Stimulated activated CD4-positive, alpha-beta T cell treated with anti-CD3 and anti-CD28 coated beads, Interleukin-2, amount 100 ng/mL, for 24 hours (primary cell): Measurements from ENCODE around the gene EPHA2.
"Not testable (repeated sequence)": the region's sequence is repeated elsewhere in the genome, so short reads cannot be mapped to it uniquely, and the experiment has no call there.

Experiments
- DNase-seq, 2 donors: peaks; one replicate each; pipeline ENCODE4 v3.0.0-alpha.2; 2020

EPHA2 gene

DNA sequence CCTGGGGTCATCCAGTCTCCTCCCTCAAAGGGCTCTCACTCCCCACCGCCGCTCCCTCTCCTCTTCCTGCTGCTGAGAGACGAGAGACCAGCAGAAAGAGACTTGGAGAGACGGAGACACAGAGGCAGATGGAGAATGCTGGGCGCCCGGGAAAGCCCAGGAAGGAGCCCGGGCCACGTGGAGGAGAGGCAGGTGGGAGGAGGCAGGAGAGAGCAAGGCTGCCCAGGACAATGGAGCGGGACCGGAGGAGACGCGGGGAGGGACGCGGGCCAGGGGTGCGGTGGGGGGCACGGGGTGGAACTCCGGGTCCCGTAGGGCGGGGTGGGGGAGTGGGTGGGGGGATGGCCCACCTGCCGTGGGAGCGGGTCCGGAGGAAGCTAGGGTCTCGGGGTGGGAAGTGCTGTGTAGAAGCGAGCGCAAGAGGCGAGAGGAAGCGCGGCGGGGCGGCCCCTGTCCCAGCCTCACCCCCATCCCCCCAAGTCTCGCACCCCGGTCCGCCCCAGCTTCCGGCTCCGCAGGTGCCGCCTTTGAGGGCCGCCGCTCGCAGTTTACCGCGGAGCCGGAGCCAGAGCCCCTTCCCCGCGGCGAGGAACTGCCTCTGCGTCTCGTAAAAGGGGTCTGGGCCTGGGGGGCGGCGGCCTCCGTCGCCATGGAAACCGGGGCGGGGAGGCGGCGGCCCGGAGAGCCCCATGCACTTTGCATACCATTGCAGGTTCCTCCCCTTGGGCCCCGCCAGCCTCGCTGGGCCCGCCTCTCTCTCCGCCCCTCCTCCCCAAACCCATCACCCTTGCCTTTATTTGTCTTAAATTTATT is 11.7 kb upstream of the EPHA2 start:
- peak; percentile 67 to 71 for DNase-seq

GRCh38 chr1:16166117-16166516 is 10.2 kb upstream of the EPHA2 start:
- DNase-seq, result no peak

DNA sequence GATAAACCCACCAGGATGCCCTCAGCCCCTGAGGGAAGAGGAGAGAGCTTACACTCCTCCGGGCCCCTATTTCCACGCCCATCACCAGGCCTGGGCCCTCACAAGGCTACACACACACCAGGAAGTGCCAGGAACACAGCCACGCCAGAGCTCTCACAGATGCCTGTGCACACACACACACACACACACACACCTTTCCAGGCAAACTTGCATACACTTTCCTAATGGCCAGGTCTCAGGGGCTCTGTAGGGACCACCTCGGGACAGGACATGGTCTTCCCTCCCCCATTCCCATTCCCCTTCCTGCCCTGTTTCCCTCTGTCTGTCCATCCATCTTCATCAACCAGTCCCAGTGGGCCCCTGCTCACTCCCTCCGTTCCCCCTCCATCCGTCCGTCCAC is 9.7 kb upstream of the EPHA2 start:
- no peak for DNase-seq

DNA sequence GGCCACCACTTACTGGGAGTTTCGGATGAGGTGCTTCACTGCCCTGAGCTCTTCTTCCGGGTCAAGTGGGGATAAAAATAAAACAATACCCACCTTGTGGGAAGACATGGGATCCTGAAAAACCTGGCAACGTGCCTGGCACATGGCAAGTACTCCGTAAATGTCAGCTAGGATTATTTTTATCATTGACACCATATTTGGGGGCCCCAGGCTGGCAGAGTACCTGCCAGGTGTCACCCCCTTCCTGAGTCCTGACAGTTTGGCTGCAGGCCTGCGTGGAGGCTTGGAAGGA is 9.2 kb upstream of the EPHA2 start:
- no peak for DNase-seq

DNA sequence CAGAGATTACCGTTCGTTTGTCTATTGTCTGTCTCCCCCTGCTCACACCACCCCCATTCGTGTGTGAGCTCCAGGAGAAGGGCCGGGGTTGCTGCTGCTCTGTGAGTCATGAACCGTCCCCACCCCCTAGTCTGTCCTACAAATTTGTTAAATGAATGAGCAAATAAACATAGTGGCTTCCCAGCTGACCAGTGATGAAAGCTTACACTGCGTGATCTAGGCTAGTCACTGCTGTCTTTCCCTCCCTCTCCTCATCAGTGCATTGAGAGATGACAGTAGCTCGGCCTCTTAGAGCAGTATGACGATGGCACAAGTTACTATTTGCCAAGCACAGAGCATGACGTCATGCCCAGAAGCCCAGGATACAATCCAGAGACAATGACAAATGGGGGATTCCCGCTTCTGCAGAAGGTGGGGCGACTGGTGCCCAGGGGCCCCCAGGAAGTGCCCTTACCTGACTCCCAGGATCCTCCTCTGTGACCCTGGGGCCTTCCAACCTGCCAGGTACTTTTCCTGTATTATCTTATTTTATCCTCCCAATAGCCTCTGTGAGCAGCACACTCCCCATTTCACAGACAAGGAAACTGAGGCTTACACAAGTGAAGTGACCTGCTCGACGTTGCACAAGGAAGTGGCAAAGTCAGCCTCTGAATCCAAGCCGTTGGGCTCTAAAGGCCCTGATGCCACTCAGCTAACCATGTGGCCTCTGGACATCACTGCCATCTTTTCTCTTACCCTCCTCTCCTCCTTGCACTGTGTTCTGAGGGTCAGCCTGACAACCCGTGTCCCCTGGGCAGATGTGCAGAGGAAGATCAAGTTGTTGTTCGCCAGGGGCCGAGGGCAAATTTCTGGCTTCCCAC is 8.6 kb upstream of the EPHA2 start:
- peak in 1 of 2 donors; percentile 22 for DNase-seq

DNA sequence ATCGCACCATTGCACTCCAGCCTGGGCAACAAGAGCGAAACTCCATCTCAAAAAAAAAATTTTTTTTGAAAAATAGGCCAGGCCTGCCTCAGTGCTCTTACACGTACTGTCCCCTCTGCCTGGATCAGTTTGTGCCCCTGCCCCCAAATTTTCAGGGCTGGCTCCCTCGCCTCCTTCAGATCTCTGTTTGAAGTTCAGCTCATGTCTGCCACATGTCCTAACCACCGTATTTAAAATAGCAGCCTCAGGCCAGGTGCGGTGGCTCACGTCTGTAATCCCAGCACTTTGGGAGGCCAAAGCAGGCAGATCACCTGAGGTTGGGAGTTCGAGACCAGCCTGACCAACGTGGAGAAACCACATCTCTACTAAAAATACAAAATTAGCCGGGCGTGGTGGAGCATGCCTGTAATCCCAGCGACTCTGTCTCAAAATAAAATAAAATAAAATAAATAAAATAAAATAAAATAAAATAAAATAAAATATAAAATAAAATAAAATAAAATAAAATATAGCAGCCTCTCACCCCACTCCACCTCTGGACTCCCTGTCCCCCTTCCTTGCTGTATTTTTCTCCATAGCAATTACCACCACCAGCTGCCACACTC is 7.8 kb upstream of the EPHA2 start:
- DNase-seq, result not testable (repeated sequence)

- peak; percentile 54 to 73 for DNase-seq
Measured at GRCh38 chr1:16162163-16162822, 6.4 kb upstream of the EPHA2 start.

DNA sequence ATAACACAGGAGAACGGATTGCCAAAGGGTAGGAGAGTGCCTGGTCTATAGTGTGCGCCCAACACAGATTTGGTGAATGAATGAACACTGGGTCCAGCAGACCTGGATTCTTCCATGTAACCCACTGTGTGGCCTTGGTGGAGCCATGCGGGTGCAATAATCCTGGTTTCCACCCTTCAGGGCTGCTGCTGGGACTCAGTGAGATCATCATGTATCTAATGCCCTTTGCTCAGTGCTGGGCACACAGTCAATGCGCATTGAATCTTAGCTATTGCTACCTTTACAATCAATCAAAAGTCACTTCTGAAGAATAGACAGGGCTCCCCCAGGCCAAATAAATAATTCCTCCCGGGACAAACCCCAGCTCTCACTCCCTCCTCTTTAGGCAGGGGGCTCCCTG is 5.8 kb upstream of the EPHA2 start:
- DNase-seq, result no peak

DNA sequence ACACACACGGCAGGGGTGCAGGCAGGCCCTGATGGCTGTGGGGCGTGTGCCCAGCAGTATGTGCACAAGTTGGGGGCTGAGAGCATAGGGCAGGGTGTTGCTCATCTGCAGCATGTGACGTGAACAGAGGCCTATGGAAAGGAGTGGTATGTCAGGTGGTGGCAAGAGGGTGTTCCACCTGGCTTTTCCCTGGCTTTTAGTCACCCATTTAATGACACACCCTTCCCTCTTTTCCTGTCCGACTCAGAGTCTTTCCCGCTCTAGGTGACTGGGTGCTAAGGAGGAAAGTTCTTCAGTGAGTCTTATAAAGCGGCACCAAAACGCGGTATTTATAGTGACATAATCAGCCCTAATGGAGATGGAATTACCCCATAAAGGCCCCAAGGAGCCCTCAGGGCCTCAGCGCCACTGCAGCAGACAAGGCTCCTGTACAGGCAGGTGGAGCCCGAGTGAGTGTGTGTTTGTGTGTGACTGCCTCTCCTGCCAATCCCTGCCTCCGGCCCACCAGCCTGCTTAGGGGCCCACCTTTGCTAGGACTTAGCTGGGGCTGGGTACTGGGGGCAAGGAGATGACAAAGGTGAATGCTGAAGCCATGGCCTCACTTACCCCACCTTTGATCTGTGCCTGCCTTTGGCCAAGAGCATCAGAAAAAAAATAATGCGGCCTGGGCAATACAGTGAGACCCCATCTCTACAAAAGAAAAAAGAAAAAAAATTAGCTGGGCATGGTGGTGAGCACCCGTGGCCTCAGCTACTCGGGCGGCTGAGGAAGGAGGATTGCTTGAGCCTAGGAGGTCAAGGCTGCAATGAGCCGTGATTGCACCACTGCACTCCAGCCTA is 3.3 kb upstream of the EPHA2 start:
- DNase-seq, result no peak

DNA sequence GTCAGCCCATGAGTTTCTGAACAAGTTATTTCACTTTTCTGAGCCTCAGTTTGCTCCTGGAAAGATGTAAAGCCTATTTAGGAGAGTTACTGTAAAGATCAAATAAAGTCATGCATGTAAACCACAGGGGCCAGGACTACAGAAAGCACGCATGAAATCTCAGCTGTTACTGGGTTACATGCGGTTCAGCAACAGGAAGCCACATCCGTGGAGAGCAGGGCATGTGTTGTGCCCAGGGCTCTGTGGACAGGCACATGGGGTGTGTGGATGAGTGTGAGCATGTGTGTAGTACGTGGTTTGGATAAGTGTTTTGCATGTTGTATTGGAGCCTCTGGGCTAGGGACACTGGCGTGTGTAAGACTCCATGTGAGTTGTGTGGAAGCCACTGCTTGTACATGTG is 2.2 kb upstream of the EPHA2 start:
- no peak for DNase-seq

DNA sequence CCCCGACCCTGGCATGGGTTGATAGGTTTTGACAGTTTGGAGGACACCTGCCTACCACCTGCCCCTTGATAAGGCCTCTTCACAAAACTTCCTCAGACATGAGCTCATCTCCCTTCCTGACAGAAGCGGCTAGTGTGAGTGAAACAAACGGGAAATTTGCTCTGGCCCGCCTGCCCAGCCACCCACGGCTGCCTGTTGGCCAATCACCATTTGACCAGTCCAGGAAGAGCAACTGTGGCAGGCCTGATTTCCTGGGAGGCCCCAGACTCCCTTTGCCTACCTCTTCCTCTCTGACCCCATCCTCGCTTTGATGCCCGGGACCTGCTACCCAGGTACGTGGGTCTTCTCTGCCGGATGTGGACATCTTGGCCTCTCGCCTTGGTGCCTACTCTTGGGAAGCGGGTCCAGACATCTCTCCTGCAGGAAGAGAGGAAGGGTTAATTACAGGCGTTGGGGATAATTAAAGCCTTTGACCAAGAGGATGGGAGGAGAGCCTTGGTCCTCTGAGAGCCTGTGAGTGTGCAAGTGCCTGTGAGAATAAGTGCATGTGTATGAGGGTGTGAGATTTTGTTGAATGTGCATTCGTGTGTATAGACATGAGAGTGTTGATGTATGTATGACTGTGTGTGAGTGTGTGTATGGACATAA is 1.1 kb upstream of the EPHA2 start:
- no peak for DNase-seq

GRCh38 chr1:16153999-16154673 is 1.7 kb downstream of the EPHA2 start:
- no peak for DNase-seq

DNA sequence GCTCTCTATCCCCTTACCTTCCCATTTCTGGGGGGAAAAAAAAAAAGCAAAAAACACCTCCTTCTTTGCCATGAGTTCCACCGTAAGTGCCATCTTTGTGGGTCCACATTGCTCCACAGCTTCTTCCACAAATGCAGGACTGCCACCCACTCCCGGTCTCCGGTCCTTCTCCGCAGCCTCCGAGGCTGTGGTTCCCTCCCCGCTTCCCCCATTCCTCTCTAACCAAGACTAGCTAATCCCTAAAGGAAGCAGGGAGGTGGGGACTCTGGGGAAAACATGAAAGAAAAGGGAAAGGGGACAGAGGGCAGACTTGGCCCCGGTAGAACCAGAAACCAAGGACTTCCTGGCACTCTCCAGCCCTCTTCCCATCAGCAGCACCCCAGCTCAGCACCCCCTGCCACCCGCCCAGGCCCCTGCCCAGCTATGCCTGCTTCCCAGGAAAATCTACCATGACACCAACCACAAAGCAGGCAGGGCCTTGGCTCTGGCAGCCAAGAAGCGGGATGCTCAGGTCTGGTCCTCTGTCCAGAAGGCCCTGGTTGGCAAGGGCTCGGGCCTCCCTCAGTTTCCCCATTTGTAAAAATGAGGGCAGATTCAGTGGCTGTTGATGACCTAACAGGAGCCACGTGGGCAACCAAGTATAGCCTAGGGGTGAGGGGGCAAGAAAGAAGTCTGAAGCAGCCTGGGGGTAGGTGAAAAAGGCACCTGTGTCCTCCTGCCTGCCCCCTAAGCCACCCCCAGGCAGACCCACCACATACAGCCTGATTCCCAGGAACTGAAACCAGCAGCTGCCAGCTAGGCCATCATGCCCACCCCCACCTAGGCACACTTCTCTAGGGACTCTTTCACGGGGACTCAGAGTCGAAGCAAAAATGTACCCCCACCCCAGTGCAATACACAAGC is 2.5 kb downstream of the EPHA2 start:
- no peak for DNase-seq

DNA sequence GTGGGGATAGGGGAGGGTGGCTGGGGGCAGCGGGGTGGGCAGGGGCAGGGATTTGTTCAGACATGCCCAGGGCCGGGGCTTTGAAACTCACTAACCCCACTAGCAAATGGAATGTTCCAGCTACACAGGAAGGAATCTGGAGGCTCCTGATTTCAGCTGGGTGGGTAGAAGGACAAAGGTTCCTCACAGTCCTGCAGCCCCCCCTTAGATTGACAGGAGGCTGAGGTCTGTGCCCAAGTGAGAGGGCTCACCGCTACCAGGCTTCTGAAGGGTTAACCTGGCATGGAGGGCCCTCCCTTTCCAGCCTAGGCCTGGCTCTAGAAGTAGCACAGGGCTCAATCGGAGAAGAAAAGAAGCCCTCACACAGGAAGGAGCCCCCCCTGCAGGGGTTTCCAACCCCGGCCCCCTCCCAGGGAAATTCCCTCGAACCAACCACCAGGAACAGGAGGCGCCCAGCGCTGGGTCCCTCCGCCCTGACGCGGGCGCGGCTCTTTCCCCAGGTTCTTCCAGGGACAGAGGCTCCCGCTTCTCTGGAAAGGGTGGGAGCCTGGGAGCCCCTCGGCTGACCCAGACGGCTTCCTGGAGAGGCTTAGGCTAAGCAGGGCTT is 3.3 kb downstream of the EPHA2 start:
- DNase-seq, result no peak

- no peak for DNase-seq
Measured at GRCh38 chr1:16151995-16152384, 3.9 kb downstream of the EPHA2 start.

- DNase-seq, result no peak
Measured at GRCh38 chr1:16151196-16151994, 4.5 kb downstream of the EPHA2 start.

- no peak for DNase-seq
Measured at GRCh38 chr1:16150508-16150907, 5.4 kb downstream of the EPHA2 start.

- DNase-seq, result no peak
Measured at GRCh38 chr1:16149702-16150488, 6.0 kb downstream of the EPHA2 start.
